Keratinocyte (primary cell): ENCODE measurements around the gene KATNB1.

Source experiments
- EZH2 ChIP-seq: IDR thresholded peaks from one replicate; pipeline ENCODE4 v1.6.1; 2012; ENCODE audit warnings: inconsistent platforms, mild to moderate bottlenecking, low read length, moderate library complexity
- TF ChIP-seq, protein P1 (sequence below), 3 experiments: IDR thresholded peaks in 1 of 3; conservative IDR thresholded peaks in 1 of 3; optimal IDR thresholded peaks in 1 of 3; 2 replicates in 2 of 3; 3 replicates in 1 of 3; pipeline versions ENCODE3 to v1.5.1; 2011; ENCODE audit warnings: low read length in 3 of 3, mild to moderate bottlenecking in 3 of 3, moderate library complexity in 2 of 3, control low read depth in 1 of 3, inconsistent platforms in 1 of 3; ENCODE audit not compliant: insufficient read depth in 2 of 3; ENCODE audit errors: extremely low read depth in 1 of 3

DNA sequence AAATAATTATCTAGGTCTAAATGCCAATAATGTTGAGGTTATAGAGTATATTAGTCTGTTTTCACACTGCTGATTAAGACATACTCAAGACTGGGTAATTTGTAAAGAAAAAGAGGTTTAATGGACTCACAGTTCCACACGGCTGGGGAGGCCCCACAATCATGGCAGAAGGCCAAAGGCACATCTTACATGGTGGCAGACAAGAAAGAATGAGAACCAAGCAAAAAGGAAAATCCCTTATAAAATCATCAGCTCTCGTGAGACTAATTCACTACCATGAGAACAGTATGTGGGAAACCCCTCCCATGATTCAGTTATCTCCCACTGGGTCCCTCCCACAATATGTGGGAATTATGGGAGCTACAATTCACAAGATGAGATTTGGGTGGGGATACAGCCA, 2.9 kb upstream of the KATNB1 start:
- TF ChIP-seq, protein P1, sequence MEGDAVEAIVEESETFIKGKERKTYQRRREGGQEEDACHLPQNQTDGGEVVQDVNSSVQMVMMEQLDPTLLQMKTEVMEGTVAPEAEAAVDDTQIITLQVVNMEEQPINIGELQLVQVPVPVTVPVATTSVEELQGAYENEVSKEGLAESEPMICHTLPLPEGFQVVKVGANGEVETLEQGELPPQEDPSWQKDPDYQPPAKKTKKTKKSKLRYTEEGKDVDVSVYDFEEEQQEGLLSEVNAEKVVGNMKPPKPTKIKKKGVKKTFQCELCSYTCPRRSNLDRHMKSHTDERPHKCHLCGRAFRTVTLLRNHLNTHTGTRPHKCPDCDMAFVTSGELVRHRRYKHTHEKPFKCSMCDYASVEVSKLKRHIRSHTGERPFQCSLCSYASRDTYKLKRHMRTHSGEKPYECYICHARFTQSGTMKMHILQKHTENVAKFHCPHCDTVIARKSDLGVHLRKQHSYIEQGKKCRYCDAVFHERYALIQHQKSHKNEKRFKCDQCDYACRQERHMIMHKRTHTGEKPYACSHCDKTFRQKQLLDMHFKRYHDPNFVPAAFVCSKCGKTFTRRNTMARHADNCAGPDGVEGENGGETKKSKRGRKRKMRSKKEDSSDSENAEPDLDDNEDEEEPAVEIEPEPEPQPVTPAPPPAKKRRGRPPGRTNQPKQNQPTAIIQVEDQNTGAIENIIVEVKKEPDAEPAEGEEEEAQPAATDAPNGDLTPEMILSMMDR (optimal IDR thresholded peaks at IDR 0.05 in 1 of 3, IDR thresholded peaks at IDR 0.05 in 1 of 3, conservative IDR thresholded peaks at IDR 0.05 in 1 of 3; ENCODE audit: extremely low read depth in 1 of 3, insufficient read depth in 2 of 3, low read length in 3 of 3) = no peak
- no peak for TF ChIP-seq EZH2
